ENCODE data around the gene ECSIT. TPM values are rescaled to one million over a fixed set of nuclear protein-coding genes. Genes with fewer than 3 reads are reported as not detected.
A peak's percentile ranks its signal among the peaks of the same experiment; 100 is the strongest.

ECSIT gene
- total RNA-seq, 3 donors from 2014 or later, result 57.9 to 69.6 (median 59.1) TPM

GRCh38 chr19:11534538-11534937, 5.6 kb upstream of the ECSIT start:
- Histone ChIP-seq H3K36me3 (ENCODE audit: low read depth) (no peaks in the 10 kb centered on the region), H3K9me3 (no peaks in the 10 kb centered on the region), H3K4me1 (ENCODE audit: low read depth) (peaks cover 7% of the 10 kb centered on the region), H3K4me3 (no peak overlapping the region)
- no peak for ATAC-seq
- DNase-seq, result no peak
- no peak for TF ChIP-seq CTCF (IDR thresholded peaks at IDR 0.05)
- intact Hi-C loops (cut with DNase I, micrococcal nuclease), result no loop called here

- intact Hi-C loops (cut with DNase I, micrococcal nuclease), result no loop called here
- Histone ChIP-seq H3K9me3 (no peaks in the 10 kb centered on the region), H3K4me3 (no peak overlapping the region), H3K36me3 (ENCODE audit: low read depth) (no peaks in the 10 kb centered on the region), H3K4me1 (ENCODE audit: low read depth) (peaks cover 11% of the 10 kb centered on the region)
- no peak for TF ChIP-seq CTCF (IDR thresholded peaks at IDR 0.05)
- ATAC-seq (peak; percentile 63), DNase-seq (peak; percentile 79 to 83 (median 82))
These were observed 1.5 kb upstream of the ECSIT start for GRCh38 chr19:11530432-11530831.

DNA sequence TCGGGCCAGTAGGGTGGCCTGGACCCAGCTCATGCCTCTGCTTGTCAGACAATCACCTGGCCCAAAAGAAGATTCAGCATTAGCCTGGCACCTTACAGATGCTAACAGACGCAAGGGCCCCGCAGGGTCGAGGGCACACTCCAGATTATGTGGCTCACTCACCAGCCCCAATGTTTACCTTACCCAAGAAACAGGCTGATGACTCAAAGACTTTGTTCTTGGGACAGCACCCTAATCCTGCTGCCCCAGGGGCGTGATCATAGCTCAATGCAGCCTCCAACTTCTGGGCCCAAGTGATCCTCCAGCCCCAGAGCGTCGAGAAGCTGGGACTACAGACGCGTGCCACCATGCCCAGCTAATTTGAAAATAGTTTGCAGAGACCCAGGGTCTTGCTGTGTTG, 9.8 kb downstream of the ECSIT start:
- H3K4me1 ChIP-seq (ENCODE audit: low read depth), result no peaks in the 10 kb centered on the region
- intact Hi-C loops (cut with DNase I, micrococcal nuclease), result no loop called here
- H3K4me3 ChIP-seq, result no peak overlapping the region
- H3K36me3 ChIP-seq (ENCODE audit: low read depth), result no peaks in the 10 kb centered on the region
- TF ChIP-seq CTCF (IDR thresholded peaks at IDR 0.05), result no peak
- H3K9me3 ChIP-seq, result no peaks in the 10 kb centered on the region
- ATAC-seq (no peak), DNase-seq (no peak)

GRCh38 chr19:11513946-11514345, 15.0 kb downstream of the ECSIT start:
- Histone ChIP-seq H3K36me3 (ENCODE audit: low read depth) (no peaks in the 10 kb centered on the region), H3K4me1 (ENCODE audit: low read depth) (no peaks in the 10 kb centered on the region), H3K4me3 (no peak overlapping the region), H3K9me3 (no peaks in the 10 kb centered on the region)
- DNase-seq (no peak), ATAC-seq (no peak)
- no peak for TF ChIP-seq CTCF (IDR thresholded peaks at IDR 0.05)
- intact Hi-C loops (cut with DNase I, micrococcal nuclease), result no loop called here

GRCh38 chr19:11510444-11510843, 18.5 kb downstream of the ECSIT start:
- ATAC-seq, result no peak
- TF ChIP-seq CTCF (IDR thresholded peaks at IDR 0.05), result no peak
- no peaks in the 10 kb centered on the region for H3K9me3 ChIP-seq
- DNase-seq, result no peak
- intact Hi-C loops (cut with DNase I, micrococcal nuclease), result no loop called here
- H3K36me3 ChIP-seq (ENCODE audit: low read depth), result no peaks in the 10 kb centered on the region
- H3K4me3 ChIP-seq, result no peak overlapping the region
- H3K4me1 ChIP-seq (ENCODE audit: low read depth), result peaks cover 7% of the 10 kb centered on the region
